HEK293 (cell line): ENCODE data around the gene NCOR1.
A peak's percentile ranks its signal among the peaks of the same experiment; 100 is the strongest.

Experiments
- EGR2 ChIP-seq: fragments of 450-650 bp; formaldehyde crosslinking; IDR thresholded peaks from 2 replicates; pipeline ENCODE4 v1.5.1; 2016; ENCODE audit warnings: low read depth, missing biosample characterization, missing genetic modification characterization
- GLIS1 ChIP-seq: fragments of 450-650 bp; formaldehyde crosslinking; IDR thresholded peaks from 2 replicates; pipeline ENCODE4 v1.5.1; 2016; ENCODE audit warnings: missing biosample characterization, missing genetic modification characterization
- HOXA7 ChIP-seq: sonication (generic); formaldehyde crosslinking; IDR thresholded peaks from 2 replicates; pipeline ENCODE4 v1.8.1; 2022; ENCODE audit warnings: missing genetic modification reagents, borderline replicate concordance
- HOXD13 ChIP-seq: sonication (generic); formaldehyde crosslinking; IDR thresholded peaks from 2 replicates; pipeline ENCODE4 v1.8.0; 2022; ENCODE audit warnings: missing genetic modification reagents, borderline replicate concordance
- MYNN ChIP-seq: fragments of 450-650 bp; formaldehyde crosslinking; IDR thresholded peaks from 2 replicates; pipeline ENCODE4 v1.5.1; 2016; ENCODE audit warnings: missing biosample characterization, missing genetic modification characterization, borderline replicate concordance
- PBX3 ChIP-seq: sonication (generic); formaldehyde crosslinking; IDR thresholded peaks from 2 replicates; pipeline ENCODE4 v1.8.1; 2022; ENCODE audit warnings: mild to moderate bottlenecking, moderate library complexity, missing genetic modification reagents
- PRDM1 ChIP-seq: fragments of 450-650 bp; formaldehyde crosslinking; IDR thresholded peaks from 2 replicates; pipeline ENCODE4; 2016; ENCODE audit warnings: missing biosample characterization, missing genetic modification characterization
- REST ChIP-seq: fragments of 450-650 bp; formaldehyde crosslinking; IDR thresholded peaks from 2 replicates; pipeline ENCODE4 v1.5.1; 2016; ENCODE audit warnings: missing biosample characterization, missing genetic modification characterization
- ZBTB10 ChIP-seq: fragments of 450-650 bp; formaldehyde crosslinking; IDR thresholded peaks from 2 replicates; pipeline ENCODE4 v1.5.1; 2016; ENCODE audit warnings: missing biosample characterization, missing genetic modification characterization
- ZBTB48 ChIP-seq: fragments of 450-650 bp; formaldehyde crosslinking; IDR thresholded peaks from 2 replicates; pipeline ENCODE4 v1.5.1; 2016; ENCODE audit warnings: missing biosample characterization, missing genetic modification characterization
- ZFP3 ChIP-seq: fragments of 450-650 bp; formaldehyde crosslinking; IDR thresholded peaks from 2 replicates; pipeline ENCODE4 v1.5.1; 2016; ENCODE audit warnings: low read depth, missing biosample characterization, missing genetic modification characterization
- ZNF10 ChIP-seq: fragments of 450-650 bp; formaldehyde crosslinking; IDR thresholded peaks from 2 replicates; pipeline ENCODE4 v1.5.1; 2017; ENCODE audit warnings: missing biosample characterization, missing genetic modification characterization
- ZNF114 ChIP-seq: fragments of 450-650 bp; formaldehyde crosslinking; IDR thresholded peaks from 2 replicates; pipeline ENCODE4 v1.5.0; 2017; ENCODE audit warnings: missing biosample characterization, missing genetic modification characterization
- ZNF121 ChIP-seq: fragments of 450-650 bp; formaldehyde crosslinking; IDR thresholded peaks from 2 replicates; pipeline ENCODE4 v1.5.1; 2016; ENCODE audit warnings: missing biosample characterization, missing genetic modification characterization
- ZNF239 ChIP-seq: fragments of 450-650 bp; formaldehyde crosslinking; IDR thresholded peaks from 2 replicates; pipeline ENCODE4 v1.5.1; 2016; ENCODE audit warnings: missing biosample characterization, missing genetic modification characterization
- ZNF26 ChIP-seq: fragments of 450-650 bp; formaldehyde crosslinking; IDR thresholded peaks from 2 replicates; pipeline ENCODE4 v1.5.1; 2016; ENCODE audit warnings: missing biosample characterization, missing genetic modification characterization
- ZNF354C ChIP-seq: fragments of 450-650 bp; formaldehyde crosslinking; IDR thresholded peaks from 2 replicates; pipeline ENCODE4 v1.5.1; 2016; ENCODE audit warnings: missing biosample characterization, missing genetic modification characterization, low read depth, borderline replicate concordance
- ZNF394 ChIP-seq: fragments of 450-650 bp; formaldehyde crosslinking; IDR thresholded peaks from 2 replicates; pipeline ENCODE4 v1.5.1; 2016; ENCODE audit warnings: missing biosample characterization, missing genetic modification characterization, mild to moderate bottlenecking, moderate library complexity, borderline replicate concordance
- ZNF398 ChIP-seq: fragments of 450-650 bp; formaldehyde crosslinking; IDR thresholded peaks from 2 replicates; pipeline ENCODE4 v1.5.1; 2017; ENCODE audit warnings: missing biosample characterization, missing genetic modification characterization
- ZNF488 ChIP-seq: fragments of 450-650 bp; formaldehyde crosslinking; IDR thresholded peaks from 2 replicates; pipeline ENCODE4 v1.5.1; 2016; ENCODE audit warnings: missing biosample characterization, missing genetic modification characterization
- ZNF571 ChIP-seq: fragments of 450-650 bp; formaldehyde crosslinking; IDR thresholded peaks from 2 replicates; pipeline ENCODE4 v1.5.0; 2017; ENCODE audit warnings: missing biosample characterization, missing genetic modification characterization
- ZNF626 ChIP-seq: fragments of 450-650 bp; sonication (Bioruptor Pico); formaldehyde crosslinking; IDR thresholded peaks from 2 replicates; pipeline ENCODE4 v1.5.1; 2018; ENCODE audit warnings: missing biosample characterization, missing genetic modification characterization, inconsistent platforms
- ZNF658 ChIP-seq: fragments of 450-650 bp; formaldehyde crosslinking; IDR thresholded peaks from 2 replicates; pipeline ENCODE4; 2016; ENCODE audit warnings: missing biosample characterization, missing genetic modification characterization
- ZNF677 ChIP-seq: fragments of 450-650 bp; IDR thresholded peaks from 2 replicates; pipeline ENCODE4 v1.5.0; 2018; ENCODE audit warnings: missing biosample characterization, mild to moderate bottlenecking, missing genetic modification characterization, moderate library complexity
- ZNF707 ChIP-seq: fragments of 450-650 bp; formaldehyde crosslinking; IDR thresholded peaks from 2 replicates; pipeline ENCODE4 v1.5.1; 2016; ENCODE audit warnings: missing biosample characterization, missing genetic modification characterization
- ZNF837 ChIP-seq: fragments of 450-650 bp; formaldehyde crosslinking; IDR thresholded peaks from 2 replicates; pipeline ENCODE4 v1.5.1; 2016; ENCODE audit warnings: missing biosample characterization, missing genetic modification characterization
- ZSCAN4 ChIP-seq: fragments of 450-650 bp; formaldehyde crosslinking; IDR thresholded peaks from 2 replicates; pipeline ENCODE4 v1.5.1; 2017; ENCODE audit warnings: missing biosample characterization, missing genetic modification characterization

The NCOR1 gene

GRCh38 chr17:16217002-16217635, 1.8 kb upstream of the NCOR1 start, which contains the start of gene PIGL (continued):
- no peak for TF ChIP-seq ZNF26 (tag by site-specific recombination)
- TF ChIP-seq ZFP3: no peak
- TF ChIP-seq ZNF398 (tag by site-specific recombination): 0 out of 2 replicates have a peak, but pooled peaks have one; percentile 11
- TF ChIP-seq REST: peak; percentile 40
- no peak for TF ChIP-seq ZNF10 (tag by site-specific recombination)
- 0 out of 2 replicates have a peak, but pooled peaks have one; percentile 17 for TF ChIP-seq ZNF626 (tag by site-specific recombination)
- TF ChIP-seq ZNF354C: no peak
- no peak for TF ChIP-seq ZNF121 (tag by site-specific recombination)
- TF ChIP-seq ZNF658 (tag by site-specific recombination): no peak
- TF ChIP-seq HOXD13: no peak
- TF ChIP-seq ZNF239 (tag by site-specific recombination): peak; percentile 26; the same call in 1 of the 2 replicates
- no peak for TF ChIP-seq ZNF571
- TF ChIP-seq ZNF677 (tag by site-specific recombination): no peak
- TF ChIP-seq ZNF707 (tag by site-specific recombination): no peak
- no peak for TF ChIP-seq PRDM1 (tag by site-specific recombination)
- TF ChIP-seq ZBTB48 (tag by site-specific recombination): 0 out of 2 replicates have a peak, but pooled peaks have one; percentile 65
- TF ChIP-seq MYNN: 0 out of 2 replicates have a peak, but pooled peaks have one; percentile 12
- no peak for TF ChIP-seq HOXA7
- 0 out of 2 replicates have a peak, but pooled peaks have one; percentile 19 for TF ChIP-seq EGR2
- TF ChIP-seq GLIS1: peak; percentile 61
- peak; percentile 64 for TF ChIP-seq ZSCAN4 (tag by site-specific recombination)
- peak; percentile 65; the same call in 1 of the 2 replicates for TF ChIP-seq ZNF394 (tag by site-specific recombination)
- TF ChIP-seq PBX3: peak; percentile 74; the same call in 1 of the 2 replicates
- no peak for TF ChIP-seq ZNF488 (tag by site-specific recombination)
- no peak for TF ChIP-seq ZNF837 (tag by site-specific recombination)
- no peak for TF ChIP-seq ZNF114 (tag by site-specific recombination)
- TF ChIP-seq ZBTB10: peak; percentile 55
